Measurements from ENCODE around the gene ANKRD27. TPM values are rescaled to one million over a fixed set of nuclear protein-coding genes. Genes with fewer than 3 reads are reported as not detected.
A peak's percentile ranks its signal among the peaks of the same experiment; 100 is the strongest.

Gene ANKRD27
- total RNA-seq, 1 donor from 2014 or later, result 23.9 TPM

- H3K27me3 Mint-ChIP-seq (ENCODE audit: low read depth), result no peaks in the 10 kb centered on the region
- peak; percentile 88 for DNase-seq (ENCODE audit: low spot score)
- peak overlapping the region; percentile 67 for H3K4me3 Mint-ChIP-seq (ENCODE audit: unreplicated experiment)
- no peak overlapping the region for H3K27ac Mint-ChIP-seq (ENCODE audit: unreplicated experiment)
- no peaks in the 10 kb centered on the region for H3K9me3 Mint-ChIP-seq (ENCODE audit: low read depth)
- H3K36me3 Mint-ChIP-seq (ENCODE audit: low read depth), result no peaks in the 10 kb centered on the region
- peaks cover 45% of the 10 kb centered on the region for H3K4me1 Mint-ChIP-seq (ENCODE audit: low read depth)
- no peak for TF ChIP-seq CTCF (IDR thresholded peaks at IDR 0.05)
These were observed 17.2 kb upstream of the ANKRD27 start for GRCh38 chr19:32691952-32692726.

GRCh38 chr19:32691291-32691951 is 16.4 kb upstream of the ANKRD27 start, which contains the start of gene NUDT19:
TSS of gene NUDT19 (plus strand) at chr19:32691821. CDS start at chr19:32691961, 140 bp downstream.
- Mint-ChIP-seq H3K4me3 (ENCODE audit: unreplicated experiment) (peak within 1 kb of the TSS; percentile 67), H3K4me1 (ENCODE audit: low read depth) (peaks cover 45% of the 10 kb centered on the region), H3K9me3 (ENCODE audit: low read depth) (no peaks in the 10 kb centered on the region), H3K27ac (ENCODE audit: unreplicated experiment) (peak within 1 kb of the TSS; percentile 86), H3K36me3 (ENCODE audit: low read depth) (no peaks in the 10 kb centered on the region), H3K27me3 (ENCODE audit: low read depth) (no peaks in the 10 kb centered on the region)
- TF ChIP-seq CTCF (IDR thresholded peaks at IDR 0.05), result no peak
- DNase-seq (ENCODE audit: low spot score), result peak; percentile 95

- DNase-seq (ENCODE audit: low spot score), result no peak
- Mint-ChIP-seq H3K27me3 (ENCODE audit: low read depth) (no peaks in the 10 kb centered on the region), H3K4me3 (ENCODE audit: unreplicated experiment) (no peak overlapping the region), H3K27ac (ENCODE audit: unreplicated experiment) (no peak overlapping the region), H3K9me3 (ENCODE audit: low read depth) (no peaks in the 10 kb centered on the region), H3K4me1 (ENCODE audit: low read depth) (peaks cover 17% of the 10 kb centered on the region), H3K36me3 (ENCODE audit: low read depth) (no peaks in the 10 kb centered on the region)
- no peak for TF ChIP-seq CTCF (IDR thresholded peaks at IDR 0.05)
These were observed 13.3 kb upstream of the ANKRD27 start for GRCh38 chr19:32688311-32688710.

- Mint-ChIP-seq H3K4me1 (ENCODE audit: low read depth) (peaks cover 11% of the 10 kb centered on the region), H3K36me3 (ENCODE audit: low read depth) (no peaks in the 10 kb centered on the region), H3K4me3 (ENCODE audit: unreplicated experiment) (no peak overlapping the region), H3K9me3 (ENCODE audit: low read depth) (no peaks in the 10 kb centered on the region), H3K27me3 (ENCODE audit: low read depth) (no peaks in the 10 kb centered on the region), H3K27ac (ENCODE audit: unreplicated experiment) (no peak overlapping the region)
- DNase-seq (ENCODE audit: low spot score), result no peak
- no peak for TF ChIP-seq CTCF (IDR thresholded peaks at IDR 0.05)
These were observed 12.7 kb upstream of the ANKRD27 start for GRCh38 chr19:32687681-32688080.

- Mint-ChIP-seq H3K36me3 (ENCODE audit: low read depth) (no peaks in the 10 kb centered on the region), H3K9me3 (ENCODE audit: low read depth) (no peaks in the 10 kb centered on the region), H3K4me1 (ENCODE audit: low read depth) (peaks cover 9% of the 10 kb centered on the region), H3K27ac (ENCODE audit: unreplicated experiment) (no peak overlapping the region), H3K4me3 (ENCODE audit: unreplicated experiment) (no peak overlapping the region), H3K27me3 (ENCODE audit: low read depth) (no peaks in the 10 kb centered on the region)
- DNase-seq (ENCODE audit: low spot score), result no peak
- TF ChIP-seq CTCF (IDR thresholded peaks at IDR 0.05), result no peak
These were observed 12.0 kb upstream of the ANKRD27 start for GRCh38 chr19:32686847-32687475.

Measured in chondrocyte (in vitro differentiated cells).